ENCODE data around the gene PLA2G4E.

- TF ChIP-seq CTCF (conservative IDR thresholded peaks at IDR 0.05; ENCODE audit: low read depth, low read length), result no peak
- no peak for TF ChIP-seq EZH2 (IDR thresholded peaks at IDR 0.05; ENCODE audit: low read length, unreplicated experiment)
Observed at GRCh38 chr15:42020713-42021273, at the start of gene PLA2G4E.
